Nephron (organoid): ENCODE measurements around the gene MPRIP.

Experiments used
- H3K27ac Mint-ChIP-seq, 3 experiments: 2 replicates each; pipeline ENCODE4 v1.8.0; 2020; ENCODE audit warnings: mixed read lengths in 3 of 3, mild to moderate bottlenecking in 2 of 3, moderate library complexity in 1 of 3
- H3K27me3 Mint-ChIP-seq: 2 replicates; pipeline ENCODE4 v1.8.0; 2021; ENCODE audit warnings: low read depth, mild to moderate bottlenecking, moderate library complexity, mixed read lengths
- H3K36me3 Mint-ChIP-seq: 2 replicates; pipeline ENCODE4 v1.8.0; 2020; ENCODE audit warnings: low read depth, mixed read lengths
- H3K4me1 Mint-ChIP-seq: 2 replicates; pipeline ENCODE4 v1.8.0; 2020; ENCODE audit warnings: mixed read lengths
- H3K4me3 Mint-ChIP-seq, 3 experiments: 2 replicates each; pipeline ENCODE4 v1.8.0; 2020; ENCODE audit warnings: mild to moderate bottlenecking in 3 of 3, mixed read lengths in 3 of 3, moderate library complexity in 2 of 3
- H3K9me3 Mint-ChIP-seq: 2 replicates; pipeline ENCODE4 v1.8.0; 2020; ENCODE audit warnings: mixed read lengths
- TF ChIP-seq, protein P1 (sequence below), 3 experiments: fragments of 200-600 bp; sonication (generic); IDR thresholded peaks; one replicate each; pipeline ENCODE4 v1.5.0; 2021; ENCODE audit warnings: antibody characterized with exemption in 3 of 3; ENCODE audit not compliant: unreplicated experiment in 3 of 3

Gene MPRIP

DNA sequence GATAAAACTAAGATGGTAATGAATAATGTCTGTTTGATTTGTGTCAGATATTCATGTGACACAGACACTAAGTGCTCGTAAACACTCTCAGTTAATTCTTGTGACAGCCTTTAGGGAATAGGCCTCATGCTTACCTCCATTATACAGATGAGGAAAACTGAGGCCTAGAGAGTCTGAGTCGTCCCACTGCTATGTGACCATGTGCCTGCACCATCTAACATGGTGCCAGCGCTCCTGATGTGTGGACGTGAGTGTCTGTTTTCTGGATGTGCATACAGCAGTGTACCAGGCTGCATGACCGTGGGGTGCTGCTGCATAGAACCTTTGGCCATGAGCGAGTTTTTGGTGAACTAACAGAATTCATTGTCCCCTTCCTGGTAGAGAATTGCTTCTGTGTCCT is 61.8 kb downstream of the MPRIP start:
- Mint-ChIP-seq H3K27me3 (no peaks in the 10 kb centered on the region), H3K9me3 (no peaks in the 10 kb centered on the region), H3K4me1 (peaks cover 65% of the 10 kb centered on the region), H3K36me3 (peaks cover 12% of the 10 kb centered on the region), H3K4me3 (no peak overlapping the region), H3K27ac (peak overlapping the region in 2 of 3 experiments; percentile 23 to 67)
- TF ChIP-seq, protein P1, sequence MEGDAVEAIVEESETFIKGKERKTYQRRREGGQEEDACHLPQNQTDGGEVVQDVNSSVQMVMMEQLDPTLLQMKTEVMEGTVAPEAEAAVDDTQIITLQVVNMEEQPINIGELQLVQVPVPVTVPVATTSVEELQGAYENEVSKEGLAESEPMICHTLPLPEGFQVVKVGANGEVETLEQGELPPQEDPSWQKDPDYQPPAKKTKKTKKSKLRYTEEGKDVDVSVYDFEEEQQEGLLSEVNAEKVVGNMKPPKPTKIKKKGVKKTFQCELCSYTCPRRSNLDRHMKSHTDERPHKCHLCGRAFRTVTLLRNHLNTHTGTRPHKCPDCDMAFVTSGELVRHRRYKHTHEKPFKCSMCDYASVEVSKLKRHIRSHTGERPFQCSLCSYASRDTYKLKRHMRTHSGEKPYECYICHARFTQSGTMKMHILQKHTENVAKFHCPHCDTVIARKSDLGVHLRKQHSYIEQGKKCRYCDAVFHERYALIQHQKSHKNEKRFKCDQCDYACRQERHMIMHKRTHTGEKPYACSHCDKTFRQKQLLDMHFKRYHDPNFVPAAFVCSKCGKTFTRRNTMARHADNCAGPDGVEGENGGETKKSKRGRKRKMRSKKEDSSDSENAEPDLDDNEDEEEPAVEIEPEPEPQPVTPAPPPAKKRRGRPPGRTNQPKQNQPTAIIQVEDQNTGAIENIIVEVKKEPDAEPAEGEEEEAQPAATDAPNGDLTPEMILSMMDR (IDR thresholded peaks at IDR 0.05; ENCODE audit: unreplicated experiment in 3 of 3): no peak

DNA sequence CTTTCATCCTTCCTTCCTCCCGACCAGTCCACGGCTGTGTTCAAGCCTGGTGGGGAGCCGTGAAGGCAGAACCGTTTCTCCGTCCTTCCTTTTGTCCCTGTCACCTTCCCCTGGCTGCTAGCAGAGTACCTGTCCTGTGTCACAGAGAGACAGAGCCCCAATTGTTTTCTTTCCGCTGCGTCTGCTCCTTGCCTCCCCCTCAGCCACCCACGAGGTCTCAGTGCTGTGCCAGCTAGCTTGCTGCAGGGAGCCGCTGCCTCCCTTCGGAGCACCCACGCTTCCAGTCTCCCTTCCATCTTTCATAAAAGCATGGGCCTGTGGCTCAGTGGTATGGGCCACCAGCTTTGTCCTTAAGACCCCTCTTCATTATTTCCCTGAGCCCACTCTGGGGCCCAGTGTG is 62.2 kb downstream of the MPRIP start:
- TF ChIP-seq, protein P1 (IDR thresholded peaks at IDR 0.05; ENCODE audit: unreplicated experiment in 3 of 3): no peak
- no peaks in the 10 kb centered on the region for H3K27me3 Mint-ChIP-seq
- H3K4me3 Mint-ChIP-seq: no peak overlapping the region
- peak overlapping the region; percentile 27 to 67 (median 43) for H3K27ac Mint-ChIP-seq
- H3K9me3 Mint-ChIP-seq: no peaks in the 10 kb centered on the region
- peaks cover 8% of the 10 kb centered on the region for H3K36me3 Mint-ChIP-seq
- peaks cover 65% of the 10 kb centered on the region for H3K4me1 Mint-ChIP-seq

DNA sequence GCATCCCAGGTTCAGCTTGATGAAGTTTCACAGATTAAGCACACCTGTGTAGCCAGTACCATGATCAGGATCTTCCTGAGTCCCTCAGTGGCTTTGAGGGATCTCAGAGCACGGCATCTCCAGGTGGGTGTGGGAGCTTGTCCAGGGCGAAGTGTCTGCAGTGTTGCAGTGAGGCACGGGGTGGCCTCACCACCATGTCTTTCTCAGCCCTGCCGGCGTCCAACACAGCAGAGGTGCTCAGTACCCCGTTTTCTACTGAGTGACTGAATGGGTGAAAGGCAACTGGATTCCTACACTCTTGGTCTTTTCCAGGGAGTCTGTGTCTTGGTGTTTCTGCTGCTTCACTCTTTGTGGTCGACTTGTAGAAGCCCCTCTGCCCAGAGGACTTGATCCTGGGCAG is 63.7 kb downstream of the MPRIP start:
- TF ChIP-seq, protein P1 (IDR thresholded peaks at IDR 0.05; ENCODE audit: unreplicated experiment in 3 of 3): no peak
- Mint-ChIP-seq H3K27me3 (no peaks in the 10 kb centered on the region), H3K4me1 (peaks cover 79% of the 10 kb centered on the region), H3K36me3 (peaks cover 12% of the 10 kb centered on the region), H3K9me3 (no peaks in the 10 kb centered on the region), H3K27ac (peak overlapping the region in 2 of 3 experiments; percentile 73 to 97), H3K4me3 (no peak overlapping the region)

DNA sequence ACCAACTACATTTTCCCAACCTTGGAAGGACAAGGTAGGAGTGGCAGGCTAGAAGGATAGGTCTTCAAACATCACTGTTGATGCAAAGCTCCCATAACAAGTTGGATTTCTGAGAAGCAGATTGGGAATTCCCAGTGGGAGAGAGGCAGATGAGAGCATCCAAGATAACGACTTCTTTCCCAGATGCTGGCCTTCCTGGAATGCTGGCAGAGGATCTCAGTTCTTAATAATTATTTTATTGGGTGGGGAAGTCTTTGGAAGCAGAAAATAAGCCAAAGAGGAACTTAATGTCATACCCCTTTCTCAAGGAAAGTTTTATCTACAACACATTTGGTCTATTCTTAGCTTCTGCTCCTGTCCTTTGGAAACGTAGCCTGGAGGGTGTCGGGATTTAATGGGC is 64.5 kb downstream of the MPRIP start:
- H3K4me3 Mint-ChIP-seq: no peak overlapping the region
- TF ChIP-seq, protein P1 (IDR thresholded peaks at IDR 0.05; ENCODE audit: unreplicated experiment in 3 of 3): no peak
- H3K9me3 Mint-ChIP-seq: no peaks in the 10 kb centered on the region
- H3K27me3 Mint-ChIP-seq: no peaks in the 10 kb centered on the region
- peaks cover 83% of the 10 kb centered on the region for H3K4me1 Mint-ChIP-seq
- H3K36me3 Mint-ChIP-seq: peaks cover 12% of the 10 kb centered on the region
- peak overlapping the region; percentile 58 to 97 (median 73) for H3K27ac Mint-ChIP-seq

DNA sequence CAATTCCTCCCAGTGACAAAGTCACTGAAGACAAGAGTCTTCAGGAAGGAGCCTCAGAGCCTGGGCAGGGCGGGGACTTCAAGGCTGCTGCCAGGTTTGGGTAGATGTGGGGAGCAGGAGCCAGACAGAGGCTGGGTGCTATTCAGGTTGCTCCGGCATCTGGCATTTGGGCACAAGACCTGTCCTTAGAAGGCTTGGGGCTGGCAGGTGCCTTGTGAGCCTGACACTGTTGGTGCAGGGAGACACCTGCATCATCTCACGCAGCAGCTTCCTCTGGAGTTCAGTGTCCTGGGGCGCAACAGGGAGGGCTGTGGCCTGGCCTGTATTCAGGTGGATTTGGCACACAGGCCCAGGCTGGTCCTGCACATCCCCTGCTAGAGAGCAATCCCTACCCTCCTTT is 65.0 kb downstream of the MPRIP start:
- H3K9me3 Mint-ChIP-seq: no peaks in the 10 kb centered on the region
- H3K4me1 Mint-ChIP-seq: peaks cover 83% of the 10 kb centered on the region
- H3K27me3 Mint-ChIP-seq: no peaks in the 10 kb centered on the region
- no peak overlapping the region for H3K4me3 Mint-ChIP-seq
- H3K27ac Mint-ChIP-seq: peak overlapping the region; percentile 58 to 97 (median 73)
- TF ChIP-seq, protein P1 (IDR thresholded peaks at IDR 0.05; ENCODE audit: unreplicated experiment in 3 of 3): no peak
- H3K36me3 Mint-ChIP-seq: peaks cover 12% of the 10 kb centered on the region

DNA sequence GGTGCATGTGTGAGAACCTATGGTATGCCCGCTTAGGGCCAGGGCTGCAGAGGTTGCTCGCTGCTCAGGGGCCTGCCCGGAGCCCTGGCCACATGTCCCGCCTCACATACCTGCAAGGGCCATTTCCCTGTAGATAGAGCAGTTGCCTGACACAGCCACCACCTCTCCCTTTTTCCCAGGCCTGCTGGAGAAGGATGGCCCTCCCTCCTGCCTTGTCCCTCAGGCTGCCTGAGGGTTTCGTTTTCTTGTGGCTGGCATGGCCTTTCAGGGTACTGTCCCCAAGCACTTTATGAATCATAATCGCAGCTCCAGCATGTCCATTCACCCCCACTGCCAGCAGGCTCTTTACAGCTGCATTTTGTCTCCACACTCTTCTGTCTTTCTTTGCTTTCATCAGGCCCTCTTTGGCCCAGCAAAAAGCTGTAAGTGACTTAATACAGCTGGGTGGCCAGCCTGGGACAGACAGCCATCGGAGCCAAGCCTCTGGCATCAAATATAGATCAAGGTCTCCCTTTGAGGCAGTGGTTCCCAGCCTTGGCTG is 65.7 kb downstream of the MPRIP start:
- Mint-ChIP-seq H3K9me3 (no peaks in the 10 kb centered on the region), H3K4me3 (no peak overlapping the region), H3K27me3 (no peaks in the 10 kb centered on the region), H3K36me3 (peaks cover 11% of the 10 kb centered on the region), H3K4me1 (peaks cover 80% of the 10 kb centered on the region), H3K27ac (peak overlapping the region; percentile 83 to 97 (median 93))
- TF ChIP-seq, protein P1 (IDR thresholded peaks at IDR 0.05; ENCODE audit: unreplicated experiment in 3 of 3): no peak
